Suprapubic skin (tissue), 4 donors: Measurements from ENCODE around the gene UGT1A10. TPM values are rescaled to one million over a fixed set of nuclear protein-coding genes. Genes with fewer than 3 reads are reported as not detected.

Experiments used
- DNase-seq, 2 donors: peaks; one replicate each; pipeline ENCODE4 v3.0.0-alpha.2; 2019; ENCODE audit warnings: low spot score in 2 of 2
- H3K27ac ChIP-seq: fragments of 200-600 bp; sonication (generic); one replicate; pipeline ENCODE4 v1.5.1; 2019
- H3K27me3 ChIP-seq: fragments of 200-600 bp; sonication (generic); one replicate; pipeline ENCODE4 v1.5.1; 2019
- H3K36me3 ChIP-seq: fragments of 200-600 bp; sonication (generic); one replicate; pipeline ENCODE4 v1.5.1; 2019
- H3K4me1 ChIP-seq: fragments of 200-600 bp; sonication (generic); one replicate; pipeline ENCODE4 v1.5.1; 2019
- H3K4me3 ChIP-seq: fragments of 200-600 bp; sonication (generic); one replicate; pipeline ENCODE4 v1.5.1; 2019; ENCODE audit warnings: mild to moderate bottlenecking
- H3K9me3 ChIP-seq: fragments of 200-600 bp; sonication (generic); one replicate; pipeline ENCODE4 v1.5.1; 2019
- EP300 ChIP-seq: sonication (generic); formaldehyde crosslinking; IDR thresholded peaks from one replicate; pipeline ENCODE4 v1.6.1; 2017; ENCODE audit warnings: antibody characterized with exemption
- POLR2A ChIP-seq, 2 donors: fragments of 450-650 bp; IDR thresholded peaks; one replicate each; pipeline ENCODE4 v1.6.1; 2017; ENCODE audit warnings: antibody characterized with exemption in 2 of 2, mild to moderate bottlenecking in 2 of 2, moderate library complexity in 2 of 2
- POLR2AphosphoS5 ChIP-seq, 3 donors: sonication (generic); formaldehyde crosslinking; IDR thresholded peaks; one replicate each; pipeline ENCODE4 v1.6.1; 2017; ENCODE audit warnings: antibody characterized with exemption in 3 of 3
- WGBS: methylation state at CpG from one replicate; pipeline ENCODE4 v1.1.5; 2018; 5-methylcytosine and 5-hydroxymethylcytosine counted together
- total RNA-seq, 4 donors: library from RNA; depleted of rRNA; stranded (reverse); fragments of >200 nt; gene quantifications; one replicate each; pipeline ENCODE4 v1.1.0, GENCODE V29; 2016
- TF ChIP-seq, protein P1 (sequence below), 2 donors: fragments of 200-600 bp in 1 of 2; fragments of 450-650 bp in 1 of 2; sonication (generic) in 1 of 2; IDR thresholded peaks; one replicate each; pipeline ENCODE4 v1.5.1; 2016 to 2019; ENCODE audit warnings: antibody characterized with exemption in 2 of 2, mild to moderate bottlenecking in 1 of 2, moderate library complexity in 1 of 2

Gene UGT1A10
- total RNA-seq, 4 donors from 2014 or later, result not detected

- Histone ChIP-seq H3K27me3 (peaks cover 7% of the 10 kb centered on the region), H3K4me1 (no peaks in the 10 kb centered on the region), H3K4me3 (no peak overlapping the region), H3K9me3 (no peaks in the 10 kb centered on the region), H3K36me3 (no peaks in the 10 kb centered on the region), H3K27ac (no peak overlapping the region)
- TF ChIP-seq POLR2AphosphoS5 (IDR thresholded peaks at IDR 0.05), result no peak
- TF ChIP-seq EP300, result no peak
- TF ChIP-seq, protein P1, sequence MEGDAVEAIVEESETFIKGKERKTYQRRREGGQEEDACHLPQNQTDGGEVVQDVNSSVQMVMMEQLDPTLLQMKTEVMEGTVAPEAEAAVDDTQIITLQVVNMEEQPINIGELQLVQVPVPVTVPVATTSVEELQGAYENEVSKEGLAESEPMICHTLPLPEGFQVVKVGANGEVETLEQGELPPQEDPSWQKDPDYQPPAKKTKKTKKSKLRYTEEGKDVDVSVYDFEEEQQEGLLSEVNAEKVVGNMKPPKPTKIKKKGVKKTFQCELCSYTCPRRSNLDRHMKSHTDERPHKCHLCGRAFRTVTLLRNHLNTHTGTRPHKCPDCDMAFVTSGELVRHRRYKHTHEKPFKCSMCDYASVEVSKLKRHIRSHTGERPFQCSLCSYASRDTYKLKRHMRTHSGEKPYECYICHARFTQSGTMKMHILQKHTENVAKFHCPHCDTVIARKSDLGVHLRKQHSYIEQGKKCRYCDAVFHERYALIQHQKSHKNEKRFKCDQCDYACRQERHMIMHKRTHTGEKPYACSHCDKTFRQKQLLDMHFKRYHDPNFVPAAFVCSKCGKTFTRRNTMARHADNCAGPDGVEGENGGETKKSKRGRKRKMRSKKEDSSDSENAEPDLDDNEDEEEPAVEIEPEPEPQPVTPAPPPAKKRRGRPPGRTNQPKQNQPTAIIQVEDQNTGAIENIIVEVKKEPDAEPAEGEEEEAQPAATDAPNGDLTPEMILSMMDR (IDR thresholded peaks at IDR 0.05), result no peak
- TF ChIP-seq POLR2A (IDR thresholded peaks at IDR 0.05), result no peak
- WGBS, result 93% methylated on average over 5 of the region's 5 CpGs
- DNase-seq, result no peak
Measured at GRCh38 chr2:233773854-233774253, 137.6 kb downstream of the UGT1A10 start.

DNA sequence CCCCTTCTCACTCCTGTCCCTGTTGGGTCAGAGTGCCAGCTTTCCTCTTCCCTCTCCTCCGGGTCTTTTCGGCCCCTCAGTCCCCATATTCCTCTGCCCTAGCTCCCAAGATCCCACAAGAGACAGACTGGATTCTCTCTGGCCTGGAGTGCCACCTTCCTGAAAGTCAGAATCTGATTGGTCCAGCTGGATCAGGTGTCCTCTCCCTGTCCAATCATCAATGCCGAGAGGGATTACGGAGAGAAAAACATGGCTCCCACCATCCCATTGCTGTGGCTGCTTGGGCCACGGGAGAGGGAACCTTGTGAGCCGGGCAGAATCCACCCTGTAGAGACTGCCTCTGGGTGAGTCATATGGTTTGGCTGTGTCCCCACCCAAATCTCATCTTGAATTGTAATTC lies 139.2 kb downstream of the UGT1A10 start:
- DNase-seq, result no peak
- Histone ChIP-seq H3K36me3 (no peaks in the 10 kb centered on the region), H3K4me3 (no peak overlapping the region), H3K9me3 (no peaks in the 10 kb centered on the region), H3K4me1 (no peaks in the 10 kb centered on the region), H3K27ac (no peak overlapping the region), H3K27me3 (peaks cover 7% of the 10 kb centered on the region)
- 97% methylated on average over 6 of the region's 6 CpGs for WGBS
- TF ChIP-seq, protein P1 (IDR thresholded peaks at IDR 0.05), result no peak
- TF ChIP-seq EP300 (no peak), POLR2AphosphoS5 (IDR thresholded peaks at IDR 0.05) (no peak), POLR2A (IDR thresholded peaks at IDR 0.05) (no peak)

DNA sequence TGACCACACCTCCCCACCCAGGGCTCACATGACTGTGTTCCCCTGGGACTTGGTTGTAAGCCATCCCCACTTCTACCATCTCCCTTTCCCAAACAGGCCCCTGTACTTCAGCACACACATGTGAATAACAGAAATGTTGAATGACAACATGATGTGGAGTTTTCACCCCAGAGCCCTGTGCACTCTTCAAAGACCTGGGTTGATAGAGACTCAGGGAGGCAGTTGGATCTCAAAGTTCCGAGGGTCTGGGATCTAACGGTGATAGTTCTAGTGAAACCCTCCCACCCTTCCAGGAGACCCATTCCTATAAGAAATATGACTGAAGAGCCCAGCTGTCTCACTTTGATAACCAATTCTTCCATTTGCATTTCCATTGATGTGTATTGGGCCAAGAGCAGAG lies 141.8 kb downstream of the UGT1A10 start, which contains the start of gene MROH2A:
Gene MROH2A (plus strand): TSS at position 301 of the 400 bp plus-strand sequence. CDS start 1,029 bp downstream, outside the sequence.
- no peak for TF ChIP-seq EP300
- TF ChIP-seq POLR2AphosphoS5 (IDR thresholded peaks at IDR 0.05), result no peak
- TF ChIP-seq, protein P1 (IDR thresholded peaks at IDR 0.05), result no peak
- no peak for TF ChIP-seq POLR2A (IDR thresholded peaks at IDR 0.05)
- no peaks in the 10 kb centered on the region for H3K4me1 ChIP-seq
- H3K36me3 ChIP-seq, result no peaks in the 10 kb centered on the region
- H3K27me3 ChIP-seq, result peaks cover 3% of the 10 kb centered on the region
- 85% methylated on average over 2 of the region's 2 CpGs for WGBS
- DNase-seq, result no peak
- no peak within 1 kb of the TSS for H3K4me3 ChIP-seq
- no peaks in the 10 kb centered on the region for H3K9me3 ChIP-seq
- no peak within 1 kb of the TSS for H3K27ac ChIP-seq

- Histone ChIP-seq H3K27ac (no peak overlapping the region), H3K36me3 (no peaks in the 10 kb centered on the region), H3K27me3 (peaks cover 3% of the 10 kb centered on the region), H3K4me3 (no peak overlapping the region), H3K4me1 (no peaks in the 10 kb centered on the region), H3K9me3 (no peaks in the 10 kb centered on the region)
- TF ChIP-seq, protein P1 (IDR thresholded peaks at IDR 0.05), result no peak
- no peak for TF ChIP-seq EP300
- TF ChIP-seq POLR2AphosphoS5 (IDR thresholded peaks at IDR 0.05), result no peak
- TF ChIP-seq POLR2A (IDR thresholded peaks at IDR 0.05), result no peak
- no peak for DNase-seq
- WGBS, result 91% methylated on average over 4 of the region's 4 CpGs
Measured at GRCh38 chr2:233779722-233780121, 143.5 kb downstream of the UGT1A10 start.

DNA sequence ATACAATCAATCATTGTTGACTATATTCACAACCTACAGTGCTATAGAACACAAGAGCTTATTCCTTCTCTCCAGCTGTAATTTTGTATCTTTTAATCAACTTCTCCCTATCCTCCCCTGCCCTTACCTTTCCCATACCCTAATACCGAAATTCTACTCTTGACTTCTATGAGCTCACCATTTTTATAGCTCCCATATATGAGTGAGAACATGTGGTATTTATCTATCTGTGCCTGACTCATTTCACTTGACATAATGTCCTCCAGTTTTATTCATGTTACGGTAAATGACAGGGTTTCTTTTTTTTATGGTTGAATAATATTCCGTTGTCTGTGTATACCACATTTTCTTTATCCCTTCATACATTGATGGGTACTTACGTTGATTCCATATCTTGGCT lies 144.5 kb downstream of the UGT1A10 start:
- TF ChIP-seq, protein P1 (IDR thresholded peaks at IDR 0.05), result no peak
- no peak for TF ChIP-seq EP300
- no peak for TF ChIP-seq POLR2AphosphoS5 (IDR thresholded peaks at IDR 0.05)
- TF ChIP-seq POLR2A (IDR thresholded peaks at IDR 0.05), result no peak
- no peak for DNase-seq
- 86% methylated on average over 4 of the region's 4 CpGs for WGBS
- Histone ChIP-seq H3K9me3 (no peaks in the 10 kb centered on the region), H3K4me1 (no peaks in the 10 kb centered on the region), H3K36me3 (no peaks in the 10 kb centered on the region), H3K4me3 (no peak overlapping the region), H3K27me3 (peaks cover 3% of the 10 kb centered on the region), H3K27ac (no peak overlapping the region)
